ENCODE measurements around the gene RRP12.
A peak's percentile ranks its signal among the peaks of the same experiment; 100 is the strongest.
"Not testable (repeated sequence)": the region's sequence is repeated elsewhere in the genome, so short reads cannot be mapped to it uniquely, and the experiment has no call there.

Gene RRP12, protein sequence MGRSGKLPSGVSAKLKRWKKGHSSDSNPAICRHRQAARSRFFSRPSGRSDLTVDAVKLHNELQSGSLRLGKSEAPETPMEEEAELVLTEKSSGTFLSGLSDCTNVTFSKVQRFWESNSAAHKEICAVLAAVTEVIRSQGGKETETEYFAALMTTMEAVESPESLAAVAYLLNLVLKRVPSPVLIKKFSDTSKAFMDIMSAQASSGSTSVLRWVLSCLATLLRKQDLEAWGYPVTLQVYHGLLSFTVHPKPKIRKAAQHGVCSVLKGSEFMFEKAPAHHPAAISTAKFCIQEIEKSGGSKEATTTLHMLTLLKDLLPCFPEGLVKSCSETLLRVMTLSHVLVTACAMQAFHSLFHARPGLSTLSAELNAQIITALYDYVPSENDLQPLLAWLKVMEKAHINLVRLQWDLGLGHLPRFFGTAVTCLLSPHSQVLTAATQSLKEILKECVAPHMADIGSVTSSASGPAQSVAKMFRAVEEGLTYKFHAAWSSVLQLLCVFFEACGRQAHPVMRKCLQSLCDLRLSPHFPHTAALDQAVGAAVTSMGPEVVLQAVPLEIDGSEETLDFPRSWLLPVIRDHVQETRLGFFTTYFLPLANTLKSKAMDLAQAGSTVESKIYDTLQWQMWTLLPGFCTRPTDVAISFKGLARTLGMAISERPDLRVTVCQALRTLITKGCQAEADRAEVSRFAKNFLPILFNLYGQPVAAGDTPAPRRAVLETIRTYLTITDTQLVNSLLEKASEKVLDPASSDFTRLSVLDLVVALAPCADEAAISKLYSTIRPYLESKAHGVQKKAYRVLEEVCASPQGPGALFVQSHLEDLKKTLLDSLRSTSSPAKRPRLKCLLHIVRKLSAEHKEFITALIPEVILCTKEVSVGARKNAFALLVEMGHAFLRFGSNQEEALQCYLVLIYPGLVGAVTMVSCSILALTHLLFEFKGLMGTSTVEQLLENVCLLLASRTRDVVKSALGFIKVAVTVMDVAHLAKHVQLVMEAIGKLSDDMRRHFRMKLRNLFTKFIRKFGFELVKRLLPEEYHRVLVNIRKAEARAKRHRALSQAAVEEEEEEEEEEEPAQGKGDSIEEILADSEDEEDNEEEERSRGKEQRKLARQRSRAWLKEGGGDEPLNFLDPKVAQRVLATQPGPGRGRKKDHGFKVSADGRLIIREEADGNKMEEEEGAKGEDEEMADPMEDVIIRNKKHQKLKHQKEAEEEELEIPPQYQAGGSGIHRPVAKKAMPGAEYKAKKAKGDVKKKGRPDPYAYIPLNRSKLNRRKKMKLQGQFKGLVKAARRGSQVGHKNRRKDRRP (N-terminal part only)

DNA sequence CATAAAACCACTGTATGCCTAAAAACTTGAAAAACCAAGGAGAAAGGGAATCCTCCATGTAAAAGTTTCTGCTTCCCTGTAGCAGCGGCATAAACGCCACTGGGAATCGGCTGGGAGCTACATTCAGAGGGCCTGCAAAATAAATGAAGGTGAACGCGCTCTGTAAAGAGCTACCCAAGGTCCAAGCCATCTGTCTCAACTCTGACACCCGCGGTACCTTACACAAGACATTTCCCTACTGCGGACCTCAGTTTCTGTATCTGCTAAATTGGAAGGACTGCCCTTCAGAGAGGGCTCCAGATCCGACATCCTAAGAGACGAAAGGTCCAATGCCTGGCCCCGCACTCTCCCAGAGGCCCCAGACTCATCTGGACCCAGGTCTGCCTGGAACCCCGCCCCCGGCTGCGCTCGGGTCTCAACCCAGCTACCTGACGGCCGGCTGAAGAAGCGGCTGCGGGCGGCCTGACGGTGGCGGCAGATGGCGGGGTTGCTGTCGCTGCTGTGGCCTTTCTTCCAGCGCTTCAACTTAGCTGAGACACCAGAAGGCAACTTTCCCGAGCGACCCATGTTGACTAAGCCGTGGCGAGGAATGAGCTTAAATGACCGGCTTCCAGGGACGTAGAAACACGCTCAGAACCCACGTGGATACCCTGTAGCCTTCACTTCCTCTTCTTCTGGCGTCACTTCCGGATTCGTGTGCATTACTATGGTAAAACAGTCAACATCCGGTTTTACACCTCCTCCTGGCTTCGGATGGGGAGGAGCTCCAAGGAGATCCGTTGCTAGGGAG is at the start of gene RRP12:
Gene RRP12, minus strand, starts transcription at position 676 of the 790 bp plus-strand sequence. Its CDS starts 109 bp downstream, at position 567.
- peak; percentile 52 to 59 for DNase-seq (ENCODE audit: low read depth in 2 of 2, low spot score in 1 of 2)

DNA sequence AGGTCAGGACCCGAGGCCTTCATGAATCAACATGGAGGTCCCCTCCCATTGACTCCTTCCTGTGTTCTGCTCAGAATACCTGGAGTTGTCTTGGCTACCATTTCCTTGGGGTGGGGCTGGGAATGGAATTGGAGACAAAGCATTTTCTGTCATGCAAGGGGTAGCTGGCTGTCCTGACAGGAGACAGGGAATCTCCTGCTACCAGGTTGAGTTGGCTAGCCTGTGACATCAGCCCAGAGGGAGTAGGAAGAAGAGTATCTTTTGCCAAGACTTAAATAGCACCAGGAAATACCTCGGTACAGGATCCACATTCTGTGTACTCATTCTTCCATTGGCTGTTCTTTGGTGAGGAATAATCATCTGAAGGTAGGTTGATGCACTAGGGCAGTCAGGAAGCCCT is 49.7 kb upstream of the RRP12 start:
- no peak for DNase-seq (ENCODE audit: low read depth in 2 of 2, low spot score in 1 of 2)

DNA sequence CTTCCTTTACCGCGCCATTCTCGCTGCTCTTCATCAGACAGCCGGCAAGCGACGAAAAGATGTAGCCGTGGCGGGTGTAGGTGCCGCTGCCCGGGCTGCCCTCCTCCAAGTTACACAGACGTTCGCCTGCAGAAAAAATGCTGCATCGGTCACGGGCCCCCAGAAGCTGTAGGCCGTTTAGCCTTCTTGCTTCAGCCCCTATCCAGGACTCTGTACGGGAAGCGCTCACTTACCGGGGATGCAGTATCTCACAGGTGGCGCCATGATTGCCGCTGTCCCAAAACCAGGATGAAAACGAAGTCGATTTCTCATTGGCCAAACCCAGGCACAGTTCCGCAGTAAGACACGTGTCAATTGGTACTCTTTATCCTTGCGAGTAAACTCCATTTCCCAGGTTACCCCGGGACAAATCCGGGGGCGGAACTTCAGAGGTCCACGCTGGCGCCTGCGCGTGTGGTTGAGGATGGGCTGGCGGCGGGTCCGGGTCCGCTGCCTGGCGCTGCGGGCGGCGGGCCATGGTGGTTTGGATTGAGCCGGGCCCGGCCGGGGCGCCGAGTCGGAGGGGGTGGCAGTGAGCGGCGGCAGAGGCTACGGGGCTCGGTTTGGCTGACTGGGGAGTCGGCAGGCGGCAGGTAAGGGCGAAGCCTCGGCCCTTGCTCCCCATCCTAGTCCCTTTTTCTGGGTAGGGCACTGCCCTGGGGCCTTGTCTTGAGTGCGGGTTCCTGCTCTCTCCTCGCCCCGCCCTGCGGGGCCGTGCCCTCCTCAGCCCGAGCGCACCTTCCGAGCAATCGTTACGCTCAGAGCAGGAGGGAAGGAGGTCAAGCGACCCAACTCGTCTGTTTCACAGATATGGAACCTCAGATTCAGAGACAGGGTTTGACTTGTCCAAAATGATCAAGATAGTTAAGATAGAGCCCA is 44.8 kb upstream of the RRP12 start, which contains the start of the genes EXOSC1 and ZDHHC16:
Gene EXOSC1, minus strand, starts transcription at position 285 of the 918 bp plus-strand sequence. Its CDS starts 21 bp downstream, at position 264.
Gene ZDHHC16, plus strand, starts transcription at position 454 of the 918 bp plus-strand sequence. CDS start 5,501 bp downstream, outside the sequence.
- DNase-seq (ENCODE audit: low read depth in 2 of 2, low spot score in 1 of 2) = peak; percentile 68 to 78

DNA sequence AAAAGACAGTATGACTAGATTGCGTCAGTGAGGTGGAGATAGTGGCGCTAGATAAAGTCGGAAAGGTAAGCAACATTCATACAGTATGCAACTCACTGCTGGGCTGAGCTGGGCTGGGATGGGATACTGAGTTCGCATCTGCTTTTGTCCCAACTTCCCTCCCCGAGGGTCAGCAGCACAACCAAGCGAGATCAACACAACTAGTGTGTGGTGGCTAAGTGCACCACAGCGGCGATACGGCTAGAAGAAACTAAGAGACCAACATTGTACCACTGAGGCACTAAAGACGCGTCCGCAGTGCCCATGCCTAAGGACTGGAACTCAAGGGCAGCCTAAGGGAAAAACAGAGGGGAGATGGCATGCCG is 44.2 kb upstream of the RRP12 start:
- DNase-seq (ENCODE audit: low read depth in 2 of 2, low spot score in 1 of 2) = no peak

DNA sequence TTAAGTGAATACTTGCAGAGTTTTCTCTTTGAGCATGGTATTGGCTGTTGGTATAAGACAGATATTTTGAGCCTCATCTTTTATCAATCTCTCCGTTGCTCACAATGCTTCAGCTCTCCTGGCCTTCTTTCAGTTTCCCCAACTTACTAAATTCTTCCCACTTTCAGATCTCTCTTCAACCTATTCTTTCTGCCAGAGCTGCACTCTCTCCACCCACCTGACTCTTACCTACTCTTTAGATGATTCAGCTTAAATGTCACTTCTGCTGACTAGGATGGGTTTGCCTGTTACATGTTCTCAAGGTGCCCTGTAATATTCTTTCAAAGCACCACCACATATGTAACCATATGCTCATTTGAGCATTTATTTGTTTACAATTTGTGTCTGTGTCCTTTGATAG is 43.1 kb upstream of the RRP12 start:
- no peak for DNase-seq (ENCODE audit: low read depth in 2 of 2, low spot score in 1 of 2)

DNA sequence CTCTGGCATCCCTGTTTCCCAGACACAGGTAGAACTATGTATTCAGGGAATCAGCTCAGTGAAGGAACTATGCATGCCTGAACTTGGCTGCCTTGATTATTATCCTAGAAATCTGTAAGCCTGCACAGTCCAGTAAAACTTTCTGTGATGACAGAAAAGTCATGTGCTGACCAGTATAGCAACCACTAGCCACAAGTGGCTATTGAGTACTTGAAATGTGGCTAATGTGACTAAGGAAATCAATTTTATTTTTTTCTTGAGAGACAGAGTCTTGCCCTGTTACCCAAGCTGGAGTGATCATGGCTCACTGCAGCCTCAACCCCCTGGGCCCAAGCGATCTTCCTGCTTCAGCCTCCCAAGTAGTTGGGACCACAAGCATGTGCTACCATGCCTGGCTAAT is 41.1 kb upstream of the RRP12 start:
- no peak for DNase-seq (ENCODE audit: low read depth in 2 of 2, low spot score in 1 of 2)

DNA sequence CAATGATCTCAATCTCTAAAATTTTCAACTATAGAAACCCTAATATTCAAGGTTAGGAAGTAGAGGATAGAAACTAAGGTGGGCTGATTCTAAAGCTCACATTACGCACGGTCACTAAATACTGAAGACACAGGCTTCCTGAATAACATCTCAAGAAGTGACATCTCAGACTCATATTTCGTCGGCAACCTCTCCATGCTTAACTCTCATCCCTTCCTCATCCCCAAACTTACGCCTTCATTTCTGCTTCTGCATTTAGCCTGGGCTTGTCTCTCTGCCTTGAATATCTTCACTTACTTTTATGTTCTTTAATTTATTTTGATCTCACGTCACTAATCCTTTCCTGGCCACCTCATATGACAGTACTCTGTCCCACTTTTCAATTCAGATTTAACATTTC is 34.1 kb upstream of the RRP12 start:
- DNase-seq (ENCODE audit: low read depth in 2 of 2, low spot score in 1 of 2) = no peak

DNA sequence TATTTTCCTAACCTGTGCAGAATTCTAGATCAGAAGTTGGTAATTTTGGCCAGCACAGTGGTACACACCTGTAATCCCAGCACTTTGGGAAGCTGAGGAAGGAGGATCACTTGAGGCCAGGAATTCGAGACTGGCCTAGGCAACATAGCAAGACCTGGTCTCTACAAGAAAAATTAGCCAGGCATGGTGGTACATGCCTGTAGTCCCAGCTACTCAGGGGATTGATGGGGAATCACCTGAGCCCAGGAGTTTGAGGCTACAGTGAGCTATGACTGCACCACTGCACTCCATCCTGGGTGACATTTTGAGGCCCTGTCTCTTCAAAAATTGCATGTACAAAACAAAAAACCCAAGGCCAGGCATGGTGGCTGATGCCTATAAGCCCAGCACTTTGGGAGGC is 33.4 kb upstream of the RRP12 start:
- DNase-seq (ENCODE audit: low read depth in 2 of 2, low spot score in 1 of 2) = no peak

DNA sequence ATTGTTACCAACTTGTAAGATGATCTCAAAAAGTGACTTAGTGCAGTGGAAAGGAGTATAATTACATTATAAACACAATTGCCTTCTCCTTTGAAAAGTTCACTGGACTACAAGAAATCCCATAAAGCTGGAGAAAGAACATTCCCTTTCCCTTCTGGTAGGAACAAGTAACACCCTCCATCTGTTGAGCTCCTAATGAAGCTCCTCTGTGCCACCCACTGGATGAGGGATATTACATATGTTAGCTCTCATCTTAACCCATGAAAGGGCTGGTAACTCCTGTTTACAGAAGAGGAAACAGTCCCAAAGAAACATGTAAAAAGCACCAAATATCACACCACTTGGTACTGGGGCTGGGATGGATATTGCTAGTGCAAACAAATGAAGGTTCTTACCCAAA is 32.9 kb upstream of the RRP12 start:
- DNase-seq (ENCODE audit: low read depth in 2 of 2, low spot score in 1 of 2) = no peak

DNA sequence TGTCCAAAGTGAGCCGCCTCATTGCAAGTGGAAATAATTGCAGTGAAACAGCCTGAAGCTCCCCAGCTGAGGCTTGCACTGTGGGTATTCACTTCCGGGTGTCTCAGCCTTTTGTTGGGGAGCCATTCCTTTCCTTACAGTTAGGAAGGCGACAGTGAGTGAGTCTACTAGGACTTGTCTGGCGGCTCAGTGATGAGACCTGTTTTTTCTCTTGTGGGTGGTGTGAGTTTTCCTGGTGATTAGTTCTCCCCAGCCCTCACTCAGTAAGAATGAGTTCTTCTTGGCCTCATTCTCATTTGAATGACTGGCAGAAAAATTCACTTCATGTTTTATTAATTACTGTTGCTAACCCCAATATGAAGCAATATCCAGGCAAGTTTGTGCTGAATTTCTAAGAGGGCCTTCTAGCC is 27.4 kb upstream of the RRP12 start:
- DNase-seq (ENCODE audit: low read depth in 2 of 2, low spot score in 1 of 2) = no peak

DNA sequence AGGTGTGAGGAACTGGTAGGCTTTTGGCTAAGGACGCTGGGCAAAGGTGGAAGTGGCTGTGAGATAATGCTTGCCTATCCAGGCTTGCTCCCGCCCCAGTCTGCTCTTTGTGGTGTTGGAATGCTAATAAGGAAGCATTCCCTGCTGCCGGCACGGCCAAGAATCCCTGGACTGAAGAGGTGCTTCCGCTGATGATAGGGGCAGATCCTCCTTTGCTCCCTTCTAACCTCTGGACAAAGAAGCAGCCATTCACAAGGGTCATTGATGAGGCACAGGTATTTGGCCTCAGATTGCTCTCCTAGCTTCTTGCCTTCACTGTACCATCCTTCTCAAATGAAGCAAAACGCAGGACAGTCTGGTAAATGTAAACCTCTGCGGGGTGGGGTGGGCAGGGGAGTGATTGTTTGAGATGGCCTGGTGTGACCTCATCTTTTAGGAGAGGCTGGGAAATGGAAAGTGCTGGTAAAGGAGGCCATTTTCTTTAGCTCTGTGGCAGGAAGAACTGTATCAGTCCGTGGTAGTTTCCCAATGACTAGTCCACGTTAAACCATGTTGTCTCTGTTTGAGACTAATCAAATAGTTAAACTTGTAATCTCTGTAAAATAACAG is 26.5 kb upstream of the RRP12 start:
- DNase-seq (ENCODE audit: low read depth in 2 of 2, low spot score in 1 of 2) = no peak

DNA sequence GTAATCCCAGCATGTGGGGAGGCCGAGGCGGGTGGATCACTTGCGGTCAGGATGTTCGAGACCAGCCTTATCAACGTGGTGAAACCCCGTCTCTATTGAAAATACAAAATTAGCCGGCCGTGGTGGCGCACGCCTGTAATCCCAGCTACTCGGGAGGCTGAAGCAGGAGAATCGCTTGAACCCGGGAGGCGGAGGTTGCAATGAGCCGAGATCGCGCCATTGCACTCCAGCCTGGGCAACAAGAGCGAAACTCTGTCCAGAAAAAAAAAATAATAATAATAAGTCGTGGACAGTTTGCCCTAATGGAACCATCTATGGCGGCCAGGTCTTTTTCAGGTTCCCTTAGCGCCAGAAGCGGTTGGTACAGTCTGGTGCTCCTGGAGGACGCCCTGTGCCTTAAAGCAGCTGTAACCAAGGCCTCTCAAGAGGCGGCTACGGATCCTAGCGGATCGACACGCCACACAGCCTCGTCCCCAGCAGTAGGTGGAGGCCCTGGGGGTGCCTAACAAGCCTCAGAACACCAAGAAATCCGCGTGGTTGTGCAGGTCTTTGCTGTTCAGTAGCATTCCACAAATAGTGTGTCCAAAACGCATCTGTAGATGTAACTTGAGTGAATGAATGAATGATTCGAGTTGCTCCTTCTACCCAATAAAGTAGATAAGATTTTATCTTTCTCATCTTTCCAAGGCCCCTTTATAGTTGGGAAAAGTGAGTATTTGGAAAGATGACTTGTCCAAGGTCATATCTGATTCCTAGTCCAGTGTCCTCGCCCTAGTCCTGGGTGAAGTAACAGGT is 25.8 kb upstream of the RRP12 start:
- DNase-seq (ENCODE audit: low read depth in 2 of 2, low spot score in 1 of 2) = no peak

DNA sequence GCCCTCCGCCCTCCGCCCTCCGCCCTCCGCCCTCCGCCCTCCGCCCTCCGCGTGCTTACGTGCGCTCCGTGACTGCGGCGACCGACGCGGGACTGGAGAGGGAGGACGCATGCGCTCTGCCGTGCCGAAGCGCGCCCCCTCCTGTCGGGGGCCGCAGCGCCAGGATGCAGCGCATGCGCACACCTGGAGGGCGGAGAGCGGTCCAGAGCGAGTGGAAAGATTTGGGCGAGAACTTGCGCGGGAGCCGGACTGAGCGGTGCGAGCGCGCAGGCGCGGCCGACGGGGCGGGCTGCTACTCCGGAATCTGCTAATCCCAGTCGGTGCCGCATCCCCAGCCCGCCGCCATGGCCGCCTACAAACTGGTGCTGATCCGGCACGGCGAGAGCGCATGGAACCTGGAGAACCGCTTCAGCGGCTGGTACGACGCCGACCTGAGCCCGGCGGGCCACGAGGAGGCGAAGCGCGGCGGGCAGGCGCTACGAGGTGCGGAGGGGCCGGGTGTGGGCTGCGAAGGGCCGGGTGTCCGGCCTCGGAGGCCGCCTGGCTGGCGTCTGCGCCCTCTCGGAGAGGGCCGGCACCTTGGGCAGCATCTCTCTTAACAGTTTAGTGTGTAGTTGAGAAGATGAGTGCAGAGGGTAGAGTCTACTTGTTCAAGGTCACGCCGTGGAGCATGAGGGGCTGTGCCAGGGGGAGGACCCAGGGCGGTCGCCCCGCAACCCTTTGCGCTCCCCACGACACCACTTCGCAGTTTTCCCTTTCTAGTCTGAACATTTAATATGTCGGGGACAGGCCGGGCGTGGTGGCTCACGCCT is 25.0 kb upstream of the RRP12 start, which contains the start of gene PGAM1:
Gene PGAM1, plus strand, starts transcription at position 228 of the 812 bp plus-strand sequence. Its CDS starts 117 bp downstream, at position 345.
- DNase-seq (ENCODE audit: low read depth in 2 of 2, low spot score in 1 of 2) = peak; percentile 83 to 90

DNA sequence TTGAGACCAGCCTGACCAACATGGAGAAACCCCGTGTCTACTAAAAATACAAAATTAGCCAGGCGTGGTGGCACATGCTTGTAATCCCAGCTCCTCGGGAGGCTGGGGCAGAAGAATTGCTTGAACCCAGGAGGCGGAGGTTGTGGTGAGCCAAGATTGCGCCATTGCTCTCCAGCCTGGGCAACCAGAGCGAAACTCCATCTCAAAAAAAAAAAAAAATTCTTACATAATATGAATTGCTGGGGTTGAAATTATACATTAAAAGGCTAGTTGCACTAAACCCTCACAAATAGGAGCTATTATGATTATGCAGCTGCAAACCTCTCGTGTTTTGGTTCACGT is 22.6 kb upstream of the RRP12 start:
- DNase-seq (ENCODE audit: low read depth in 2 of 2, low spot score in 1 of 2) = not testable (repeated sequence)

DNA sequence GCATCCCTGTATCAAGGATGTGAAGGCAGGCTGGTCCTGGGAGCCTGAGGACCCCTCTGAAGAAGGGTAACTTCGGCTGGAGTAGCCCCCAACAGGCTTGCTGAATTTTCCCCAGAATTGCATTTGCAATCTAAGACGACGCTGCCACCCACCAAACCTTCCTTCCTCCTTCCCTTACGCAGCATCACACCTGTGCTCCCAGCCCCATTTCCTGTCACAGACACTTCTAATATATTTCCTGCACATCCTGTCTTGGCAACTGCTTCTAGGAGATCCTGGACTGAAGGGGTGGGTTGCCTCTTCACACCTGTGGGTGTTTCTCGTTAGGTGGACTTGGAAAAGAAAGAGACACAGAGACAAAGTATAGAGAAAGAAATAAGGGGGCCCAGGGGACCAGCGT is 15.4 kb upstream of the RRP12 start:
- no peak for DNase-seq (ENCODE audit: low read depth in 2 of 2, low spot score in 1 of 2)

DNA sequence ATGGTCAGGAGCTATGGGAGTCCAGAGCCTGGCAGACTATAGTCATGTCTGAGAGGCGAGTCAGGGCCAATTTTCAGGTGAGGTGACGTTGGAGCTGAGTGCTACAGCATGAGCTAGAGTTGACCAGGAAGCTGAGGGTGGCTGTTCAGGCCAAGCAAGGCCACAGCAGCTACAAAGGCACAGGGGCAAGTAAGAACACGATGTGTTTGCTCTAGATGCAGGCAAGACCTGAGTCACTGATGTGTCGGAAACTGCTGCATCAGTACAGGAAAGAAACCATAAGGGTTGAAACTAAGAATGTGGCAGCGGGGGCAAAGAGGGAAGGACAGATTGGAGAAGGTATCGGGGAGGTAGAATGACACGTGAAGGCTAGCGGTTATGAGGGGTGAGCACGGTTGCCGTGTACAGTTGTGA is 11.8 kb upstream of the RRP12 start:
- no peak for DNase-seq (ENCODE audit: low read depth in 2 of 2, low spot score in 1 of 2)

DNA sequence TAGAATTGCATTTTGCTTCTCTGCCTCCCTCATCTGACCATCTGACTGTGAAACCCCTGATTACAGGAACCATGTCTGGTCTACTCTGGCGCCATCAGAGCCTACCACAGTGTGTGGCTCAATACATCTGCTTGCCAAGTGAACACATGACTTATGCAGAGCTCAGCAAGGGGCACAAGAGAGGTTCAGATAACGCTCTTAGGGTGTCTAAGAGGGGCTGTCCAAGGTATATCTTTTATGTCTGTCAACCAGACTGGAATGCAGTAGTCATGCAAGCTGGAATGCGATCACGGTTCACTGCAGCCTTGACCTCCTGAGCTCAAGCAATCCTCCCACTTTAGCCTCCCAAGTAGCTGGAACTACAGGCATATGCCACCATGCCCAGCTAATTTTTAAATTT is 10.3 kb upstream of the RRP12 start:
- no peak for DNase-seq (ENCODE audit: low read depth in 2 of 2, low spot score in 1 of 2)

Data from stimulated activated CD8-positive, alpha-beta memory T cell treated with anti-CD3 and anti-CD28 coated beads, Interleukin-4, amount 100 ng/mL, for 1 hour (primary cell).